ENCODE results near the gene TXNL1.

DNA sequence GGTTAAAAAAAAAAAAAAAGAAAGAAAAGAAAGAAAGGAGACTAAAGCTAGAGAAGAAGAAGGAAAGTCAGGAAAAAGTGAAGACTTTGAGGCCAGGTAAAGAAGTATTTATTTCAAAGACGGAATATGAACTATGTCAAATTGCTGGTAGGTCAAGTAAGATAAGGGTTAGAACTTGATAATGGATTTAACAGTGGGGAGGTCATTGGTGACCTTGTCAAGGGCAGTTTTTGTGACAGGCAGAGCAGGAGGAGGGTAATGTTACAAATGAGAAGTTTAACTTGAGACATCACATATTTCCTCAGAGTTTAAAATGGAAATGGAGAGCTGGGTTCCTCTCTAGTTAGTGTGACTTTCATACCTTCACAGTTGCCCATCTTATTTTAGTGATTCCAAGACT lies 22.3 kb upstream of the TXNL1 start:
- TF ChIP-seq, protein P1, sequence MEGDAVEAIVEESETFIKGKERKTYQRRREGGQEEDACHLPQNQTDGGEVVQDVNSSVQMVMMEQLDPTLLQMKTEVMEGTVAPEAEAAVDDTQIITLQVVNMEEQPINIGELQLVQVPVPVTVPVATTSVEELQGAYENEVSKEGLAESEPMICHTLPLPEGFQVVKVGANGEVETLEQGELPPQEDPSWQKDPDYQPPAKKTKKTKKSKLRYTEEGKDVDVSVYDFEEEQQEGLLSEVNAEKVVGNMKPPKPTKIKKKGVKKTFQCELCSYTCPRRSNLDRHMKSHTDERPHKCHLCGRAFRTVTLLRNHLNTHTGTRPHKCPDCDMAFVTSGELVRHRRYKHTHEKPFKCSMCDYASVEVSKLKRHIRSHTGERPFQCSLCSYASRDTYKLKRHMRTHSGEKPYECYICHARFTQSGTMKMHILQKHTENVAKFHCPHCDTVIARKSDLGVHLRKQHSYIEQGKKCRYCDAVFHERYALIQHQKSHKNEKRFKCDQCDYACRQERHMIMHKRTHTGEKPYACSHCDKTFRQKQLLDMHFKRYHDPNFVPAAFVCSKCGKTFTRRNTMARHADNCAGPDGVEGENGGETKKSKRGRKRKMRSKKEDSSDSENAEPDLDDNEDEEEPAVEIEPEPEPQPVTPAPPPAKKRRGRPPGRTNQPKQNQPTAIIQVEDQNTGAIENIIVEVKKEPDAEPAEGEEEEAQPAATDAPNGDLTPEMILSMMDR (IDR thresholded peaks at IDR 0.05; ENCODE audit: insufficient read depth, low read length) = no peak
- no peak for TF ChIP-seq POLR2AphosphoS5 (IDR thresholded peaks at IDR 0.05; ENCODE audit: low read depth)

Data from HL-60 (cell line).